ENCODE data around the gene IGFBPL1. TPM values are rescaled to one million over a fixed set of nuclear protein-coding genes. Genes with fewer than 3 reads are reported as not detected.

Gene IGFBPL1
- polyA plus RNA-seq, 4 donors = 0.95 to 3.1 TPM; not detected in 2

GRCh38 chr9:38390851-38391250, 33.4 kb downstream of the IGFBPL1 start:
- no peaks in the 10 kb centered on the region for H3K27me3 ChIP-seq (ENCODE audit: control insufficient read depth in 3 of 3, insufficient read depth in 3 of 3, low read length in 3 of 3)
- FAIRE-seq = no peak
- 15 to 49% (median 23%) methylated on average over 5 of the region's 5 CpGs for WGBS, 3 donors
- peak overlapping the region in 2 of 3 donors; percentile 43 to 83 for H3K27ac ChIP-seq (ENCODE audit: low read depth in 1 of 3, low read length in 2 of 3)
- DNase-seq = peak; percentile 19 to 56
- no peak overlapping the region for H3K4me3 ChIP-seq (ENCODE audit: low read depth in 1 of 3, low read length in 3 of 3)
- H3K4me1 ChIP-seq (ENCODE audit: control insufficient read depth in 3 of 3, insufficient read depth in 2 of 3, low read depth in 1 of 3, low read length in 2 of 3) = peaks cover 0 to 67% (median 9%) of the 10 kb centered on the region in 3 donors
- H3K9me3 ChIP-seq (ENCODE audit: control insufficient read depth in 2 of 2, insufficient read depth in 1 of 2, low read depth in 1 of 2, low read length in 1 of 2) = no peaks in the 10 kb centered on the region
- H3K36me3 ChIP-seq (ENCODE audit: control insufficient read depth in 3 of 3, insufficient read depth in 2 of 3, low read depth in 1 of 3, low read length in 3 of 3) = peaks cover 0 to 17% (median 0%) of the 10 kb centered on the region in 3 donors

DNA sequence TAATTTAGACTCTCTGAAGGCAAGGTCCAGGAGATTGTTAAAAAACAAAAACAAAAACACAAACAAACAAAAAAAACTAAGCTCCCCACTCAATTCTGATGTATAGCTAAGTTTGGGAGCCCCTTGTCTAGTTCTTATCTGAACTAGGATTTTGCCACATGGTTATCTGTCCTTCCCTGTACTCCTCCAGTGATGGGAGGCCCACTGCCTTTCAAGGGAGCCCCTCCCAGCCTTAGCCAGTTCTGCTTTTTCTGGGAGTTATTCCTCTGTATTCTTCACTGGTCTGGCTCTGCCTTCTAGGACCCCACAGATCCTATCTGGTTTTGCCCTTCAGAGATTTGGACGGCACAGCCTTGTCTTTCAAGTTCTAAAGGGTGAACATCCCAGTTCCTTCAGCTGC, 33.8 kb downstream of the IGFBPL1 start:
- Histone ChIP-seq H3K27me3 (ENCODE audit: control insufficient read depth in 3 of 3, insufficient read depth in 3 of 3, low read length in 3 of 3) (no peaks in the 10 kb centered on the region), H3K36me3 (ENCODE audit: control insufficient read depth in 3 of 3, insufficient read depth in 2 of 3, low read depth in 1 of 3, low read length in 3 of 3) (peaks cover 0 to 13% (median 0%) of the 10 kb centered on the region in 3 donors), H3K27ac (ENCODE audit: low read depth in 1 of 3, low read length in 2 of 3) (peak overlapping the region in 2 of 3 donors; percentile 43 to 83), H3K4me1 (ENCODE audit: control insufficient read depth in 3 of 3, insufficient read depth in 2 of 3, low read depth in 1 of 3, low read length in 2 of 3) (peaks cover 0 to 71% (median 9%) of the 10 kb centered on the region in 3 donors), H3K4me3 (ENCODE audit: low read depth in 1 of 3, low read length in 3 of 3) (no peak overlapping the region), H3K9me3 (ENCODE audit: control insufficient read depth in 2 of 2, insufficient read depth in 1 of 2, low read depth in 1 of 2, low read length in 1 of 2) (peaks cover 0 to 4% of the 10 kb centered on the region in 2 donors)
- WGBS, 3 donors = 8 to 61% (median 55%) methylated on average over 1 of the region's 1 CpG
- FAIRE-seq = no peak
- no peak for DNase-seq

GRCh38 chr9:38389313-38389712, 34.9 kb downstream of the IGFBPL1 start:
- FAIRE-seq (no peak), DNase-seq (peak in 1 of 2 donors; percentile 23)
- Histone ChIP-seq H3K9me3 (ENCODE audit: control insufficient read depth in 2 of 2, insufficient read depth in 1 of 2, low read depth in 1 of 2, low read length in 1 of 2) (peaks cover 0 to 15% of the 10 kb centered on the region in 2 donors), H3K36me3 (ENCODE audit: control insufficient read depth in 3 of 3, insufficient read depth in 2 of 3, low read depth in 1 of 3, low read length in 3 of 3) (peaks cover 0 to 3% (median 0%) of the 10 kb centered on the region in 3 donors), H3K4me1 (ENCODE audit: control insufficient read depth in 3 of 3, insufficient read depth in 2 of 3, low read depth in 1 of 3, low read length in 2 of 3) (peaks cover 0 to 75% (median 9%) of the 10 kb centered on the region in 3 donors), H3K4me3 (ENCODE audit: low read depth in 1 of 3, low read length in 3 of 3) (no peak overlapping the region), H3K27ac (ENCODE audit: low read depth in 1 of 3, low read length in 2 of 3) (peak overlapping the region in 2 of 3 donors; percentile 60 to 83), H3K27me3 (ENCODE audit: control insufficient read depth in 3 of 3, insufficient read depth in 3 of 3, low read length in 3 of 3) (no peaks in the 10 kb centered on the region)
- WGBS, 3 donors = 31 to 48% (median 37%) methylated on average over 4 of the region's 4 CpGs

DNA sequence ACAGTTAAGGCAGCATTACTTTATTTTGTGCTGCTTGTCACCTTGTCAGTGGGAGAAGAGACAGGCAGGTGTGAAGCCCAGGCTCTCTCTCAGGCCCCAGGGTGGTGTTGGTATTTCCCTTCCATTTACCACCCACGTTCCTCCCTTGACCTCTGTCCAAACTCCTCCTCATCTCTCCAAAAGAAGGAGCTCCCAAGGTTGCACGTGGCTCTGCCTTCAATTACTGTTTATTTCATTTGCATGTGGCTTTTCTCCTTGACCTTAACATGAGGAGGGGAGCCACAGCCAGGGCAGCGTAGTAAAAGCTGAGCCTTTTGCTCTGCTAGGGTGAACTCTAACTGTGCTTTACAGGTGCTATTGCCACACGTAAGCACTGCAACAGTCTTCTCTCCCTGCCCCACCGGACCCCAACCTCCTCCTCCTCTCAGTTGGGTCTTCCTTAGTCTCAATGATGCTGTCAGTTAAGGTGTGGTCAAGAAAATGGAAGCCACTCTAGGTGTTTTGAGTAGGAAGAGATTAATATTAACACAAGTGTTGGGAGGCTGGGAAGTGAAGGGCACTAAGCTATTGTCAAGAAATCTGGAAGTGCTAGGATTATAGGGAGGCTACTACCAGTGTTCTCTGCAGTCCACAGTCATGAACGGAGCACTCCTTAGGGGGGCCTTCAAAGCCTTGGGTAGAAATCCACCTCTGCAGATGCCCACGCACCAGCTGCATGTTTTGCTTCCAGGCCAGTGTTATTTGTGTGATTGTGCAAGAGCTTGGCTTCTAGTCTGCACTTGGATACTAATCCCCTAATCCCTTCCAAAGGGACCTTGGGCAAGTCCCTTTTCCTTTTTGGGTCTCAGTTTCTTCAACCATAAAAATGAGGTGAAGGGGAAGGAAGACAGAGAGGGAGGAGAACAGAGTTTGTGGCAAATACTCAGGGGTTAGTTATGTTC, 35.7 kb downstream of the IGFBPL1 start:
- 39 to 58% (median 39%) methylated on average over 7 of the region's 7 CpGs for WGBS, 3 donors
- Histone ChIP-seq H3K4me1 (ENCODE audit: control insufficient read depth in 3 of 3, insufficient read depth in 2 of 3, low read depth in 1 of 3, low read length in 2 of 3) (peaks cover 0 to 79% (median 9%) of the 10 kb centered on the region in 3 donors), H3K36me3 (ENCODE audit: control insufficient read depth in 3 of 3, insufficient read depth in 2 of 3, low read depth in 1 of 3, low read length in 3 of 3) (no peaks in the 10 kb centered on the region), H3K4me3 (ENCODE audit: low read depth in 1 of 3, low read length in 3 of 3) (no peak overlapping the region), H3K9me3 (ENCODE audit: control insufficient read depth in 2 of 2, insufficient read depth in 1 of 2, low read depth in 1 of 2, low read length in 1 of 2) (peaks cover 0 to 20% of the 10 kb centered on the region in 2 donors), H3K27ac (ENCODE audit: low read depth in 1 of 3, low read length in 2 of 3) (peak overlapping the region in 2 of 3 donors; percentile 61 to 83), H3K27me3 (ENCODE audit: control insufficient read depth in 3 of 3, insufficient read depth in 3 of 3, low read length in 3 of 3) (no peaks in the 10 kb centered on the region)
- FAIRE-seq (no peak), DNase-seq (peak in 1 of 2 donors; percentile 33)

DNA sequence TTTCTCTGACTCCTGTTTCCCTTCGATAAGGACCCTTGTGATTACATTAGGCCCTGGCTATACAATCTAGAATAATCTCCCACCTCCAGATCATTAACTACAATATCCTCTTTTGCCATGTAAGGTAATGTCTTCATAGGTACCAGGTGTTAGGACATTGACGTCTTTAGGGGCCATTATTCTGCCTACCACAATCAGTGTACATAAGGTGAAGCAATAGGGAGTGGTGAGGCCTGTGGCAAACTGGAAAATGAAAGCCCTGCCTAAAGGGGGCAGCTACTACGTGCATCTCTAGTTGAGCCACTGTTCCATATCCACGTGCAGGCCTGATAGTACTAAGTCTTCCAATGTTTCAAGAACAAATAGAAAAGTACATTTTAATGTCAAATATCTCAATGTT, 36.5 kb downstream of the IGFBPL1 start:
- DNase-seq (no peak), FAIRE-seq (no peak)
- H3K27ac ChIP-seq (ENCODE audit: low read depth in 1 of 3, low read length in 2 of 3) = peak overlapping the region in 1 of 3 donors; percentile 83
- H3K4me3 ChIP-seq (ENCODE audit: low read depth in 1 of 3, low read length in 3 of 3) = no peak overlapping the region
- H3K4me1 ChIP-seq (ENCODE audit: control insufficient read depth in 3 of 3, insufficient read depth in 2 of 3, low read depth in 1 of 3, low read length in 2 of 3) = peaks cover 0 to 83% (median 5%) of the 10 kb centered on the region in 3 donors
- no peaks in the 10 kb centered on the region for H3K27me3 ChIP-seq (ENCODE audit: control insufficient read depth in 3 of 3, insufficient read depth in 3 of 3, low read length in 3 of 3)
- no peaks in the 10 kb centered on the region for H3K36me3 ChIP-seq (ENCODE audit: control insufficient read depth in 3 of 3, insufficient read depth in 2 of 3, low read depth in 1 of 3, low read length in 3 of 3)
- WGBS, 3 donors = 75 to 85% (median 78%) methylated on average over 4 of the region's 4 CpGs
- H3K9me3 ChIP-seq (ENCODE audit: control insufficient read depth in 2 of 2, insufficient read depth in 1 of 2, low read depth in 1 of 2, low read length in 1 of 2) = peaks cover 0 to 20% of the 10 kb centered on the region in 2 donors

GRCh38 chr9:38387066-38387465, 37.2 kb downstream of the IGFBPL1 start:
- peak overlapping the region in 2 of 3 donors; percentile 22 to 83 for H3K27ac ChIP-seq (ENCODE audit: low read depth in 1 of 3, low read length in 2 of 3)
- H3K27me3 ChIP-seq (ENCODE audit: control insufficient read depth in 3 of 3, insufficient read depth in 3 of 3, low read length in 3 of 3) = no peaks in the 10 kb centered on the region
- peaks cover 0 to 88% (median 5%) of the 10 kb centered on the region in 3 donors for H3K4me1 ChIP-seq (ENCODE audit: control insufficient read depth in 3 of 3, insufficient read depth in 2 of 3, low read depth in 1 of 3, low read length in 2 of 3)
- 0 to 39% (median 34%) methylated on average over 1 of the region's 1 CpG for WGBS, 3 donors
- H3K9me3 ChIP-seq (ENCODE audit: control insufficient read depth in 2 of 2, insufficient read depth in 1 of 2, low read depth in 1 of 2, low read length in 1 of 2) = peaks cover 0 to 20% of the 10 kb centered on the region in 2 donors
- DNase-seq = peak in 1 of 2 donors; percentile 56
- no peak overlapping the region for H3K4me3 ChIP-seq (ENCODE audit: low read depth in 1 of 3, low read length in 3 of 3)
- FAIRE-seq = no peak
- H3K36me3 ChIP-seq (ENCODE audit: control insufficient read depth in 3 of 3, insufficient read depth in 2 of 3, low read depth in 1 of 3, low read length in 3 of 3) = no peaks in the 10 kb centered on the region

- FAIRE-seq (no peak), DNase-seq (peak; percentile 39 to 86)
- peaks cover 0 to 88% (median 5%) of the 10 kb centered on the region in 3 donors for H3K4me1 ChIP-seq (ENCODE audit: control insufficient read depth in 3 of 3, insufficient read depth in 2 of 3, low read depth in 1 of 3, low read length in 2 of 3)
- peak overlapping the region in 2 of 3 donors; percentile 49 to 83 for H3K27ac ChIP-seq (ENCODE audit: low read depth in 1 of 3, low read length in 2 of 3)
- H3K36me3 ChIP-seq (ENCODE audit: control insufficient read depth in 3 of 3, insufficient read depth in 2 of 3, low read depth in 1 of 3, low read length in 3 of 3) = no peaks in the 10 kb centered on the region
- WGBS, 3 donors = 22 to 69% (median 35%) methylated on average over 4 of the region's 4 CpGs
- H3K9me3 ChIP-seq (ENCODE audit: control insufficient read depth in 2 of 2, insufficient read depth in 1 of 2, low read depth in 1 of 2, low read length in 1 of 2) = peaks cover 0 to 20% of the 10 kb centered on the region in 2 donors
- H3K27me3 ChIP-seq (ENCODE audit: control insufficient read depth in 3 of 3, insufficient read depth in 3 of 3, low read length in 3 of 3) = no peaks in the 10 kb centered on the region
- H3K4me3 ChIP-seq (ENCODE audit: low read depth in 1 of 3, low read length in 3 of 3) = no peak overlapping the region
Observed at GRCh38 chr9:38386319-38386895, 37.8 kb downstream of the IGFBPL1 start.

- Histone ChIP-seq H3K9me3 (ENCODE audit: control insufficient read depth in 2 of 2, insufficient read depth in 1 of 2, low read depth in 1 of 2, low read length in 1 of 2) (peaks cover 0 to 20% of the 10 kb centered on the region in 2 donors), H3K27ac (ENCODE audit: low read depth in 1 of 3, low read length in 2 of 3) (peak overlapping the region in 2 of 3 donors; percentile 49 to 83), H3K36me3 (ENCODE audit: control insufficient read depth in 3 of 3, insufficient read depth in 2 of 3, low read depth in 1 of 3, low read length in 3 of 3) (no peaks in the 10 kb centered on the region), H3K27me3 (ENCODE audit: control insufficient read depth in 3 of 3, insufficient read depth in 3 of 3, low read length in 3 of 3) (no peaks in the 10 kb centered on the region), H3K4me3 (ENCODE audit: low read depth in 1 of 3, low read length in 3 of 3) (no peak overlapping the region), H3K4me1 (ENCODE audit: control insufficient read depth in 3 of 3, insufficient read depth in 2 of 3, low read depth in 1 of 3, low read length in 2 of 3) (peaks cover 0 to 86% (median 4%) of the 10 kb centered on the region in 3 donors)
- DNase-seq (peak in 1 of 2 donors; percentile 23), FAIRE-seq (no peak)
- 77 to 92% (median 84%) methylated on average over 3 of the region's 3 CpGs for WGBS, 3 donors
Observed at GRCh38 chr9:38385896-38386295, 38.4 kb downstream of the IGFBPL1 start.

Measured in small intestine (tissue), 7 donors.